CD4-positive, alpha-beta T cell (primary cell): ENCODE data around the gene TPP1. TPM values are rescaled to one million over a fixed set of nuclear protein-coding genes. Genes with fewer than 3 reads are reported as not detected.
A peak's percentile ranks its signal among the peaks of the same experiment; 100 is the strongest.

Source experiments
- ATAC-seq: fragments of 200-7000 bp; cut with Tn5 transposase; one replicate; pipeline ENCODE4 v1.10.0; 2022; ENCODE audit warnings: mild to moderate bottlenecking; ENCODE audit not compliant: poor library complexity
- CTCF ChIA-PET: fragments of 350-600 bp; sonication (Branson Sonifier 250); formaldehyde crosslinking; loops from one replicate; lab custom pipeline; 2021; ENCODE audit warnings: antibody characterized with exemption, inconsistent platforms; lab: Charles Lee
- POLR2A ChIA-PET: fragments of 350-600 bp; sonication (Branson Sonifier 250); formaldehyde crosslinking; loops from one replicate; lab custom pipeline; 2021; ENCODE audit warnings: antibody characterized with exemption, inconsistent platforms; lab: Charles Lee
- DNase-seq, 14 experiments: peaks; one replicate each; pipeline ENCODE4 v3.0.0-alpha.2; 2013 to 2020; ENCODE audit warnings: mixed read lengths in 2 of 14
- H3K27ac ChIP-seq, 2 donors: one replicate each; pipeline versions ENCODE4 v1.5.1 to v1.7.0; 2013; ENCODE audit warnings: low read length in 2 of 2, low read depth in 1 of 2, mild to moderate bottlenecking in 1 of 2
- H3K27me3 ChIP-seq, 2 experiments: 1 replicate in 1 of 2; 2 replicates in 1 of 2; pipeline versions ENCODE4 v1.6.1 to v1.7.0; 2013; ENCODE audit warnings: low read length in 2 of 2, control low read depth in 1 of 2, mild to moderate bottlenecking in 1 of 2, moderate library complexity in 1 of 2; ENCODE audit not compliant: insufficient read depth in 2 of 2, control insufficient read depth in 1 of 2
- H3K36me3 ChIP-seq: one replicate; pipeline ENCODE4 v1.6.1; 2013; ENCODE audit warnings: low read length, control low read depth; ENCODE audit not compliant: insufficient read depth
- H3K4me1 ChIP-seq: one replicate; pipeline ENCODE4 v1.6.1; 2013; ENCODE audit warnings: low read length, control low read depth; ENCODE audit not compliant: insufficient read depth
- H3K4me3 ChIP-seq: one replicate; pipeline ENCODE4 v1.5.1; 2013; ENCODE audit warnings: mild to moderate bottlenecking, low read length, moderate library complexity
- H3K9me3 ChIP-seq, 2 experiments: 1 replicate in 1 of 2; 2 replicates in 1 of 2; pipeline versions ENCODE4 v1.6.1 to v1.7.0; 2013; ENCODE audit warnings: low read length in 2 of 2, mild to moderate bottlenecking in 2 of 2, control low read depth in 1 of 2, moderate library complexity in 1 of 2; ENCODE audit not compliant: control insufficient read depth in 1 of 2, insufficient read depth in 1 of 2
- H3K27ac Mint-ChIP-seq: one replicate; pipeline ENCODE4 v1.8.0; 2020; ENCODE audit warnings: mixed read lengths
- H3K27me3 Mint-ChIP-seq: one replicate; pipeline ENCODE4 v1.8.0; 2021; ENCODE audit warnings: mixed read lengths
- H3K36me3 Mint-ChIP-seq: one replicate; pipeline ENCODE4 v1.8.0; 2021; ENCODE audit warnings: low read depth, mixed read lengths
- H3K4me1 Mint-ChIP-seq: one replicate; pipeline ENCODE4 v1.8.0; 2021; ENCODE audit warnings: low read depth, mixed read lengths
- H3K4me3 Mint-ChIP-seq: one replicate; pipeline ENCODE4 v1.8.0; 2020; ENCODE audit warnings: mild to moderate bottlenecking, mixed read lengths
- H3K9me3 Mint-ChIP-seq: one replicate; pipeline ENCODE4 v1.8.0; 2020; ENCODE audit warnings: mixed read lengths
- CTCF ChIP-seq: fragments of 200-600 bp; IDR thresholded peaks from one replicate; pipeline ENCODE4 v1.8.0; 2022; ENCODE audit warnings: antibody characterized with exemption, mild to moderate bottlenecking
- intact Hi-C, 2 experiments: fragments of 100-400 bp; cut with DNase I in 1 of 2; cut with micrococcal nuclease in 1 of 2; formaldehyde crosslinking; loops; one replicate each; pipeline versions ENCODE4 v1.15.1 to v1.9.0; 2023 to 2025; cut with DNase I, micrococcal nuclease
- total RNA-seq, 174 experiments: library from RNA in 2 of 174; stranded (reverse) in 2 of 174; gene quantifications; one replicate each; pipeline ENCODE4 v1.2.3 and lab custom pipeline; 2021 to 2026

Gene TPP1
- total RNA-seq, 2 experiments from 2014 or later = 29.7 to 34.4 TPM

GRCh38 chr11:6607190-6607795 lies 11.9 kb downstream of the TPP1 start:
- Mint-ChIP-seq H3K4me3 (peak overlapping the region; percentile 69), H3K36me3 (peaks cover 48% of the 10 kb centered on the region), H3K9me3 (no peaks in the 10 kb centered on the region), H3K4me1 (peaks cover 30% of the 10 kb centered on the region), H3K27me3 (no peaks in the 10 kb centered on the region), H3K27ac (peak overlapping the region; percentile 58)
- intact Hi-C loops = no loop called here
- CTCF ChIA-PET = interaction anchor here (1.0 to 1.9 kb wide), 2 partner anchors 11 to 99 kb away, joined by 3 to 5 read pairs; no protein-coding TSS in a partner anchor
- Histone ChIP-seq H3K9me3 (no peaks in the 10 kb centered on the region), H3K4me3 (no peak overlapping the region), H3K4me1 (peaks cover 77% of the 10 kb centered on the region), H3K27me3 (no peaks in the 10 kb centered on the region), H3K27ac (peak overlapping the region; percentile 8 to 56), H3K36me3 (peaks cover 38% of the 10 kb centered on the region)
- POLR2A ChIA-PET = interaction anchor here (0.8 to 1.4 kb wide), 3 partner anchors 11 to 76 kb away, joined by 3 to 6 read pairs (median 6); partner anchors contain the start of genes MRPL17 and TPP1
- TF ChIP-seq CTCF = no peak
- no peak for ATAC-seq
- no peak for DNase-seq

- CTCF ChIA-PET = interaction anchor here (1.0 to 1.9 kb wide), 2 partner anchors 11 to 99 kb away, joined by 3 to 5 read pairs; no protein-coding TSS in a partner anchor
- peak overlapping the region; percentile 51 to 56 for H3K27ac ChIP-seq
- H3K4me1 Mint-ChIP-seq = peaks cover 30% of the 10 kb centered on the region
- H3K4me3 ChIP-seq = no peak overlapping the region
- H3K4me1 ChIP-seq = peaks cover 82% of the 10 kb centered on the region
- peak overlapping the region; percentile 58 for H3K27ac Mint-ChIP-seq
- no peaks in the 10 kb centered on the region for H3K9me3 Mint-ChIP-seq
- no peak for TF ChIP-seq CTCF
- DNase-seq = peak in 10 of 14 experiments; percentile 21 to 77 (median 44)
- peaks cover 52% of the 10 kb centered on the region for H3K36me3 Mint-ChIP-seq
- ATAC-seq = no peak
- H3K27me3 Mint-ChIP-seq = no peaks in the 10 kb centered on the region
- H3K9me3 ChIP-seq = no peaks in the 10 kb centered on the region
- H3K27me3 ChIP-seq = no peaks in the 10 kb centered on the region
- H3K36me3 ChIP-seq = peaks cover 38% of the 10 kb centered on the region
- H3K4me3 Mint-ChIP-seq = peak overlapping the region; percentile 47
- POLR2A ChIA-PET = interaction anchor here (0.8 to 1.4 kb wide), 3 partner anchors 12 to 76 kb away, joined by 3 to 6 read pairs (median 6); partner anchors contain the start of genes MRPL17 and TPP1
- intact Hi-C loops = no loop called here
These were observed 12.6 kb downstream of the TPP1 start for GRCh38 chr11:6606471-6607189.

GRCh38 chr11:6604790-6605189 lies 14.4 kb downstream of the TPP1 start:
- CTCF ChIA-PET = interaction anchor here (0.6 to 2.7 kb wide), 15 partner anchors 8 to 226 kb away, joined by 3 to 33 read pairs (median 4); partner anchors contain the start of genes MRPL17, TAF10 and TPP1
- no peak overlapping the region for H3K27ac Mint-ChIP-seq
- H3K36me3 Mint-ChIP-seq = peaks cover 48% of the 10 kb centered on the region
- Histone ChIP-seq H3K27ac (peak overlapping the region in 1 of 2 donors; percentile 87), H3K9me3 (no peaks in the 10 kb centered on the region), H3K4me1 (peaks cover 78% of the 10 kb centered on the region), H3K27me3 (no peaks in the 10 kb centered on the region), H3K4me3 (peak overlapping the region; percentile 78), H3K36me3 (peaks cover 41% of the 10 kb centered on the region)
- no peaks in the 10 kb centered on the region for H3K27me3 Mint-ChIP-seq
- intact Hi-C loops = loop anchor here (1.0 to 5.0 kb wide), 8 partner anchors 63 to 1383 kb away; partner anchors contain the start of genes ARFIP2 (in 2 of the 2), TIMM10B (in 2 of the 2), CNGA4 (in 1 of the 2) and EIF3F (in 1 of the 2)
- ATAC-seq = no peak
- TF ChIP-seq CTCF = no peak
- peak in 1 of 14 experiments; percentile 5 for DNase-seq
- peaks cover 12% of the 10 kb centered on the region for H3K4me1 Mint-ChIP-seq
- no peaks in the 10 kb centered on the region for H3K9me3 Mint-ChIP-seq
- POLR2A ChIA-PET = interaction anchor here (0.6 to 4.0 kb wide), 14 partner anchors 8 to 966 kb away, joined by 3 to 57 read pairs (median 5); partner anchors contain the start of genes ARFIP2, DNHD1, MRPL17 and TAF10
- no peak overlapping the region for H3K4me3 Mint-ChIP-seq
